GM18508 (cell line): ENCODE results near the gene PPM1H.

Experiments
- ATAC-seq: cut with Tn5 transposase; IDR thresholded peaks from one replicate; pipeline ENCODE4 v1.9.1; 2021; ENCODE audit warnings: moderate number of reproducible peaks; ENCODE audit not compliant: insufficient read depth, unreplicated experiment

PPM1H gene

GRCh38 chr12:62659453-62660295 lies 275.3 kb downstream of the PPM1H start:
- ATAC-seq: no peak

- ATAC-seq: no peak
Measured at GRCh38 chr12:62658910-62659309, 276.0 kb downstream of the PPM1H start.

GRCh38 chr12:62657363-62657632 lies 277.7 kb downstream of the PPM1H start:
- ATAC-seq: no peak

- no peak for ATAC-seq
Measured at GRCh38 chr12:62656591-62657362, 278.2 kb downstream of the PPM1H start.

GRCh38 chr12:62655666-62656151 lies 279.2 kb downstream of the PPM1H start:
- ATAC-seq: no peak

- no peak for ATAC-seq
Measured at GRCh38 chr12:62654326-62655241, 280.4 kb downstream of the PPM1H start.

GRCh38 chr12:62653740-62654139 lies 281.2 kb downstream of the PPM1H start:
- no peak for ATAC-seq

- ATAC-seq: no peak
Measured at GRCh38 chr12:62653304-62653703, 281.6 kb downstream of the PPM1H start.

GRCh38 chr12:62651138-62651537 lies 283.8 kb downstream of the PPM1H start:
- ATAC-seq: no peak

- no peak for ATAC-seq
Measured at GRCh38 chr12:62649412-62650138, 285.4 kb downstream of the PPM1H start.

- no peak for ATAC-seq
Measured at GRCh38 chr12:62647586-62647985, 287.4 kb downstream of the PPM1H start.

GRCh38 chr12:62646566-62646965 lies 288.4 kb downstream of the PPM1H start:
- ATAC-seq: no peak

GRCh38 chr12:62643486-62643885 lies 291.5 kb downstream of the PPM1H start:
- no peak for ATAC-seq

- no peak for ATAC-seq
Measured at GRCh38 chr12:62642486-62642885, 292.5 kb downstream of the PPM1H start.

- peak; percentile 84 for ATAC-seq
Measured at GRCh38 chr12:62640910-62641448, 294.0 kb downstream of the PPM1H start.

GRCh38 chr12:62637679-62638078 lies 297.3 kb downstream of the PPM1H start:
- ATAC-seq: no peak

- no peak for ATAC-seq
Measured at GRCh38 chr12:62635649-62636048, 299.3 kb downstream of the PPM1H start.

GRCh38 chr12:62632411-62632918 lies 302.5 kb downstream of the PPM1H start:
- no peak for ATAC-seq
